ENCODE measurements around the gene RYR2.

GRCh38 chr1:237029240-237029639, 12.7 kb upstream of the RYR2 start:
- TF ChIP-seq EZH2 (IDR thresholded peaks at IDR 0.05; ENCODE audit: low read depth, low read length, severe bottlenecking): no peak
- TF ChIP-seq FOSL1 (IDR thresholded peaks at IDR 0.05; ENCODE audit: insufficient read depth, low read depth, low read length): no peak
- no peak for TF ChIP-seq RFX5 (IDR thresholded peaks at IDR 0.05; ENCODE audit: borderline replicate concordance, low read depth, low read length)
- TF ChIP-seq CTCF (IDR thresholded peaks at IDR 0.05; ENCODE audit: control extremely low read depth in 1 of 3, insufficient read depth in 1 of 3, low read depth in 1 of 3, low read length in 3 of 3): no peak
- no peak for TF ChIP-seq EP300 (IDR thresholded peaks at IDR 0.05; ENCODE audit: borderline replicate concordance in 1 of 2, low read depth in 2 of 2, low read length in 2 of 2)
- no peak for TF ChIP-seq GTF2F1 (IDR thresholded peaks at IDR 0.05; ENCODE audit: borderline replicate concordance, low read depth, low read length)
- no peak for TF ChIP-seq POLR2AphosphoS5 (IDR thresholded peaks at IDR 0.05; ENCODE audit: low read depth, low read length)
- TF ChIP-seq RBBP5 (IDR thresholded peaks at IDR 0.05; ENCODE audit: borderline replicate concordance, low read depth, low read length): no peak
